Progenitor cell of endocrine pancreas (in vitro differentiated cells): Measurements from ENCODE around the gene ANGPT4. TPM values are rescaled to one million over a fixed set of nuclear protein-coding genes. Genes with fewer than 3 reads are reported as not detected.
"Not testable (repeated sequence)": the region's sequence is repeated elsewhere in the genome, so short reads cannot be mapped to it uniquely, and the experiment has no call there.

Experiments used
- DNase-seq: peaks from one replicate; pipeline ENCODE4 v3.0.0; 2021; ENCODE audit warnings: low spot score; ENCODE audit not compliant: unreplicated experiment
- H3K27ac Mint-ChIP-seq: 2 replicates; pipeline ENCODE4 v1.8.0; 2021; ENCODE audit warnings: mild to moderate bottlenecking, moderate library complexity, mixed read lengths
- H3K27me3 Mint-ChIP-seq: 2 replicates; pipeline ENCODE4 v1.8.0; 2021; ENCODE audit warnings: mixed read lengths
- H3K36me3 Mint-ChIP-seq: 2 replicates; pipeline ENCODE4 v1.8.0; 2022; ENCODE audit warnings: mixed read lengths; ENCODE audit not compliant: insufficient read depth
- H3K4me1 Mint-ChIP-seq: 2 replicates; pipeline ENCODE4 v1.8.0; 2021; ENCODE audit warnings: low read depth, mixed read lengths
- H3K4me3 Mint-ChIP-seq: 2 replicates; pipeline ENCODE4 v1.8.0; 2021; ENCODE audit warnings: low read depth, mild to moderate bottlenecking, moderate library complexity, mixed read lengths
- H3K9me3 Mint-ChIP-seq: 2 replicates; pipeline ENCODE4 v1.8.0; 2021; ENCODE audit warnings: low read depth, mixed read lengths
- CTCF ChIP-seq: fragments of 200-600 bp; sonication (generic); IDR thresholded peaks from one replicate; pipeline ENCODE4 v1.5.0; 2021; ENCODE audit warnings: antibody characterized with exemption, mild to moderate bottlenecking; ENCODE audit not compliant: unreplicated experiment
- total RNA-seq: library from RNA; stranded (reverse); gene quantifications from 2 replicates; pipeline ENCODE4 v1.2.1, GENCODE V29; 2021

The ANGPT4 gene
- total RNA-seq, 1 donor from 2014 or later, result not detected

- TF ChIP-seq CTCF, result no peak
- Mint-ChIP-seq H3K27me3 (peaks cover 5% of the 10 kb centered on the region), H3K4me3 (no peak overlapping the region), H3K4me1 (peaks cover 12% of the 10 kb centered on the region), H3K9me3 (no peaks in the 10 kb centered on the region), H3K27ac (no peak overlapping the region), H3K36me3 (no peaks in the 10 kb centered on the region)
- no peak for DNase-seq
Observed at GRCh38 chr20:829551-829950, 86.6 kb downstream of the ANGPT4 start.

GRCh38 chr20:828987-829386, 87.1 kb downstream of the ANGPT4 start:
- no peak for DNase-seq
- no peak for TF ChIP-seq CTCF
- Mint-ChIP-seq H3K27ac (no peak overlapping the region), H3K9me3 (no peaks in the 10 kb centered on the region), H3K4me3 (no peak overlapping the region), H3K36me3 (no peaks in the 10 kb centered on the region), H3K4me1 (peaks cover 8% of the 10 kb centered on the region), H3K27me3 (no peaks in the 10 kb centered on the region)

GRCh38 chr20:827981-828380, 88.2 kb downstream of the ANGPT4 start:
- not testable (repeated sequence) for H3K4me1 Mint-ChIP-seq, H3K27me3 Mint-ChIP-seq, H3K27ac Mint-ChIP-seq, H3K9me3 Mint-ChIP-seq, H3K36me3 Mint-ChIP-seq, H3K4me3 Mint-ChIP-seq, DNase-seq

GRCh38 chr20:826695-827323, 89.3 kb downstream of the ANGPT4 start:
- H3K36me3 Mint-ChIP-seq, result no peaks in the 10 kb centered on the region
- no peaks in the 10 kb centered on the region for H3K9me3 Mint-ChIP-seq
- TF ChIP-seq CTCF, result no peak
- no peaks in the 10 kb centered on the region for H3K27me3 Mint-ChIP-seq
- H3K4me3 Mint-ChIP-seq, result no peak overlapping the region
- peaks cover 11% of the 10 kb centered on the region for H3K4me1 Mint-ChIP-seq
- peak overlapping the region; percentile 79 for H3K27ac Mint-ChIP-seq
- no peak for DNase-seq

- Mint-ChIP-seq H3K27ac (no peak overlapping the region), H3K27me3 (no peaks in the 10 kb centered on the region)
Observed at GRCh38 chr20:825710-826421, 90.3 kb downstream of the ANGPT4 start.

More at GRCh38 chr20:825710-826421, 90.3 kb downstream of the ANGPT4 start:
- TF ChIP-seq CTCF, result no peak
- no peak for DNase-seq
- Mint-ChIP-seq H3K4me1 (peaks cover 11% of the 10 kb centered on the region), H3K36me3 (no peaks in the 10 kb centered on the region), H3K4me3 (no peak overlapping the region), H3K9me3 (no peaks in the 10 kb centered on the region)
